GM21825 (cell line): Measurements from ENCODE around the gene CAMK1D.
"Not testable (repeated sequence)": the region's sequence is repeated elsewhere in the genome, so short reads cannot be mapped to it uniquely, and the experiment has no call there.

Experiments used
- ATAC-seq: cut with Tn5 transposase; IDR thresholded peaks from one replicate; pipeline ENCODE4 v1.9.1; 2021; ENCODE audit warnings: mild to moderate bottlenecking, moderate library complexity; ENCODE audit not compliant: unreplicated experiment

The CAMK1D gene

DNA sequence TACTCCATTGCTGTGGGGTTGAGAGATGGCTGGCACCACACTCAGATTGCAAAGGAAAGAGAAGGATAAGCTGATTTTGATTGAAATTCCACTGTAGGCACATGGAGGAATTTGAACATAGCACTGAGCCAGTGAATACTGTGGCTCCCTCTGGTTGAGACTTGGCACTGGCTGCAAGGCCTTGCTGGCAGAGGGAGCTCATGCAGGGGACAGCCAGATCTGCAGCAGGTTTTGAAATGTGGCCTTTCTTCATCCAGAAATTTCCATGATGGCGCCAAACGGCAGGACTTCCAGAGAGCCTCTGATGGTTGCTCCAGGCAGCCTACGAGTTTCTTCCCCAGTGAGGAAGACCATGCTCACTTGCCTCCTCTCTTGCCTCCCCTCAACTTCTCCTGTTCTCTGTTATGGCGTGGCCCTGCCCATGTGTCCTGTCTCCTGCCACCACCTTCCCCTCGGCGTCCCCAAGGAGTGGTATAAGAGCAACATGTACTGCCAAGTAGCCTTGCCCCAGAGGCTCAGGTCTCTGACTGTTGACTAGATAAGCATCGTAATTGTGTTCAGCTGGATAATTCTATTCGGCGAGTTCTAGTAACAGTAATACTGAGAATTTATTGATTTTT lies 386.6 kb downstream of the CAMK1D start:
- no peak for ATAC-seq

DNA sequence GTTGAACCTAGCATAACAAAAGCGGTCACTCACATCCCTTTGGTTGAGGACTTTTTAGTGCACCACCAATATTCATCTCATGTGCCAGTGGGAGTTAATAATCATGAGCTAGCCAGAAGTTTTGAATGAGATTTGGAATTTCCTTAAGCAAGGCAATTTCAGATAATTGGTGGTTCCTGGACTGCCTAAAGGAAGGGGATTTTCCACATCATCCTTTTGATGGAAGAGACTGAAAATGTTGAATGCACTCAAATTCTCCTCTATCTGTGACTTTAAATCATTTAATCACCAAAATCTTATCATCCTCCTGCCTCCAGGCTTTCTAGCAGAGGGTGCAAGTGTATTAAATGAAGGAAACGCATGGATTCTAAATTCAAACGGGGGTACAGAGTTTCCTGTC lies 391.5 kb downstream of the CAMK1D start:
- ATAC-seq: no peak

- no peak for ATAC-seq
Observed at GRCh38 chr10:12741360-12741804, 392.0 kb downstream of the CAMK1D start.

GRCh38 chr10:12742771-12743170 lies 393.4 kb downstream of the CAMK1D start:
- ATAC-seq: no peak

- ATAC-seq: not testable (repeated sequence)
Observed at GRCh38 chr10:12743466-12743865, 394.1 kb downstream of the CAMK1D start.

GRCh38 chr10:12743941-12744340 lies 394.6 kb downstream of the CAMK1D start:
- ATAC-seq: no peak

GRCh38 chr10:12748186-12748585 lies 398.8 kb downstream of the CAMK1D start:
- no peak for ATAC-seq

DNA sequence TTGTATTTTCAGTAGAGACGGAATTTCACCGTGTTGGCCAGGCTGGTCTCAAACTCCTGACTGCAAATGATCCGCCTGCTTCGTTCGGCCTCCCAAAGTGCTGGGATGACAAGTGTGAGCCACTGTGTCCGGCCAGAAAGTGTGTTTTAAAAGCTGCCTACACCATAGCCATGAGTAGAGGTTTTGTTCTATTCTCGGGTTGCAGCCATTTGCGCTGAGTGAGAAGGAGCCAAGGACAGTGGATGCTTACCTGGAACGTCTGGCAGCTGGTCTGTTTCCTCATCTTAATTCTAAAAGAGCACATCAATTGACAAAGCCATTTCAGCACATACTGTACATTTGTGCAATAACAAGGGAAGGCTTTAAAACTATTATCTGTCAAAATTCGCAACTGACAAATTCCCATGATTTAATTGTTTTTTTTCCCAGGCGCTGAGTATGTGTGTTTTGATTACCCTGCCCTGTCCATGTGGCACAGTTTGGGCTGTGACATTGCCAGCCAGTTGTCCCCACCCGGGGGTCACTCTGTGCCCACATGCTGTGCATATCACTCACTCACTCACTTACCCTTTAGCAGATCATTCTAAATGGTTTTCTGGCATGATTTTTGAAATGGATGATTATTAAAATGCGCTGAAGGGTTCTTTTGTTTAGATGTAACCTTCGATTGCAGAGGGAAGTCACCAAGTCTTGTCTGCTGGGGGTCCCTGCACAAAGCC lies 400.6 kb downstream of the CAMK1D start:
- no peak for ATAC-seq

- ATAC-seq: no peak
Observed at GRCh38 chr10:12750526-12751201, 401.3 kb downstream of the CAMK1D start.

- ATAC-seq: no peak
Observed at GRCh38 chr10:12755075-12755474, 405.7 kb downstream of the CAMK1D start.

- ATAC-seq: no peak
Observed at GRCh38 chr10:12757351-12757750, 408.0 kb downstream of the CAMK1D start.

- no peak for ATAC-seq
Observed at GRCh38 chr10:12758271-12758670, 408.9 kb downstream of the CAMK1D start.

- ATAC-seq: no peak
Observed at GRCh38 chr10:12766223-12766622, 416.9 kb downstream of the CAMK1D start.

- ATAC-seq: no peak
Observed at GRCh38 chr10:12768156-12769100, 419.1 kb downstream of the CAMK1D start.

DNA sequence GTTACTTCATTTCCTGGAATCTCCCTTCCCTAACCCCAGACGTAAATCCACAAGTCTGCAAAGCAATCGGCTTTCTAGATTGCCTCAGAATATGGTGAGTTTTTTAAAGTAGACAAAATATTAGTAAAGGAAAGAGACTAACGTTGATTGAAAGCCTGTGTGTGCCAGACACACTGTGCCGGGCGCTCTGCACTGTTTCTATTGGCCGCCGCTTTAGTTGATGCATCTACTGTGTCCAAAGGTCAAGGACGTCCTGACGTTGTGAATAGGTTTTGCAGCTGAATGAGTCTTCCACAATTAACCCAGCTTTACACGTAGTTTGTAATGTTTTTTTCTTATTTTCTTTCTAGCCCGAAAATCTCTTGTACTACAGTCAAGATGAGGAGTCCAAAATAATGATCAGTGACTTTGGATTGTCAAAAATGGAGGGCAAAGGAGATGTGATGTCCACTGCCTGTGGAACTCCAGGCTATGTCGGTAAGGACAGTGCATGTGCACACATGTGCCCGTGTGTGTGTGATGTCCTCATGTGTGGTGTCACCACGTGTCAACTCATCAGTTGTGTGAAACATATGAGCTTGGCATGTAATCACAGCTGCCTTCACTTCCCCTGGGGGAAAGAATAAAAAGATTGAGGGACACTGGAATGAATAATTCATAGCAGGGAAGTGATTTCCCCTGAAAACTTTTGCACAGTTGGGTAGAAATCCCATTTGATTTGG lies 420.1 kb downstream of the CAMK1D start:
- ATAC-seq: no peak

DNA sequence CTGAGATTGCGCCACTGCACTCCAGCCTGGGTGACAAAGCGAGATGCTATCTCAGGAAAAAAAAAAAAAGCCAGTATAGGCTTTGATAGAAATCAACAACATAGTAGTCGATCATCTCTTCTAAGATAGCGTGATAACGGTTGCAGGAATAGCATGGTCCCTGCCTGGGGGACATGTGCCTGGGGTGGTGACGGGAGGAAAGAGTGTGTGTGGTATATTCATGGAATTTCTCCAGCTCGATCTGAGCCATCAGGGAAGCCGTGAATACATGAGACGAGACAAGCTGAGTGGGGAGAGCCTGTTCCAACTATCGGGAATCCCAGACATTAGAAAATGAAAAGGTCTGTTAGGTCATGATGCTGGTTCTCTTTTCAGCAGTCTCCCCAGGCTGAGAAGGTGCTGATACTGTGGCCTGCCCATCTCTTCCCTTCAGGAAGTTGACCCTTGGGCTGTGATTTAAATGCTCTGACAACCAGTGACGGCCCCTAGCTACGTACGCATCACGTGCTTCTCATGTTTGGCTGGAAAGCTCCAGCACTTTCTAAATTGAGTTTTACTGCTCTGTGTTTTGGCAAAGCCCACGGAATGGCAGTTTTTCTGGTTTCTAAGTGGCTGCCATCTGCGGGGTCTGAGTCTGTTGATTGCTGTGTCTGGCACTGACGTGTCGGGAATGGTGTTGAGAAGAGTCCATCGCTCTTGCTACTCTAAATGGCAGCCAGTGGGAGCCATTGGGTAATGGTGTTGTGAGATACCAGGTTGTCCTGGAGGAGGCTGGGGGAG lies 422.8 kb downstream of the CAMK1D start:
- no peak for ATAC-seq

- no peak for ATAC-seq
Observed at GRCh38 chr10:12772797-12773587, 423.6 kb downstream of the CAMK1D start.

GRCh38 chr10:12774204-12774894 lies 425.0 kb downstream of the CAMK1D start:
- ATAC-seq: no peak
